ENCODE results near the gene SLC44A4.

DNA sequence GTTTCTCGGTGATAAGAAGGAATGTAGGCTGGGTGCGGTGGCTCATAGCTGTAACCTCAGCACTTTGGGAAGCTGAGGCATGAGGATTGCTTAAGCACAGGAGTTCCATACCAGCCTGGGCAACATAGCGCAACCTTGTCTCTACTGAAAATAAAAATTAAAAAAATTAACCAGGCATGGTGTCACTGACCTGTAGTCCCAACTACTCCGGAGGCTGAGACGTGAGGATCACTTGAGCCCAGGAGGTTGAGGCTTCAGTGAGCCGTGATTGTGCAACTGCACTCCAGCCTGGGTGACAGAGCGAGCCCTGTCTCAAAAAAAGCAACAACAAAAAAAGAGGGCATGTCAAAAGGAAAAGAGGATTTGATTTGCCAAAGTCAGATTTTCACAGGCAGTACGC is 20.1 kb downstream of the SLC44A4 start:
- TF ChIP-seq, protein P1, sequence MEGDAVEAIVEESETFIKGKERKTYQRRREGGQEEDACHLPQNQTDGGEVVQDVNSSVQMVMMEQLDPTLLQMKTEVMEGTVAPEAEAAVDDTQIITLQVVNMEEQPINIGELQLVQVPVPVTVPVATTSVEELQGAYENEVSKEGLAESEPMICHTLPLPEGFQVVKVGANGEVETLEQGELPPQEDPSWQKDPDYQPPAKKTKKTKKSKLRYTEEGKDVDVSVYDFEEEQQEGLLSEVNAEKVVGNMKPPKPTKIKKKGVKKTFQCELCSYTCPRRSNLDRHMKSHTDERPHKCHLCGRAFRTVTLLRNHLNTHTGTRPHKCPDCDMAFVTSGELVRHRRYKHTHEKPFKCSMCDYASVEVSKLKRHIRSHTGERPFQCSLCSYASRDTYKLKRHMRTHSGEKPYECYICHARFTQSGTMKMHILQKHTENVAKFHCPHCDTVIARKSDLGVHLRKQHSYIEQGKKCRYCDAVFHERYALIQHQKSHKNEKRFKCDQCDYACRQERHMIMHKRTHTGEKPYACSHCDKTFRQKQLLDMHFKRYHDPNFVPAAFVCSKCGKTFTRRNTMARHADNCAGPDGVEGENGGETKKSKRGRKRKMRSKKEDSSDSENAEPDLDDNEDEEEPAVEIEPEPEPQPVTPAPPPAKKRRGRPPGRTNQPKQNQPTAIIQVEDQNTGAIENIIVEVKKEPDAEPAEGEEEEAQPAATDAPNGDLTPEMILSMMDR (IDR thresholded peaks at IDR 0.05), result no peak
- TF ChIP-seq POLR2A (IDR thresholded peaks at IDR 0.05) (no peak), POLR2AphosphoS5 (IDR thresholded peaks at IDR 0.05; ENCODE audit: insufficient read depth in 1 of 2, low read depth in 1 of 2) (no peak)

All from vagina (tissue), 2 donors.